Loucy (cell line): ENCODE measurements around the gene SETX.

ENCODE experiments used
- H2AFZ ChIP-seq: fragments of 200-600 bp; sonication (generic); 2 replicates; pipeline ENCODE4 v1.6.0; 2016; ENCODE audit warnings: antibody characterized with exemption, mild to moderate bottlenecking, low read length, moderate library complexity
- H3F3A ChIP-seq: fragments of 200-600 bp; 2 replicates; pipeline ENCODE4 v1.6.0; 2016; ENCODE audit warnings: antibody characterized with exemption, low read depth, mild to moderate bottlenecking
- H3K27me3 ChIP-seq: fragments of 200-600 bp; sonication (generic); 2 replicates; pipeline ENCODE4 v1.6.1; 2014; ENCODE audit warnings: low read length, mild to moderate bottlenecking; ENCODE audit not compliant: insufficient read depth, poor library complexity, severe bottlenecking
- H3K36me3 ChIP-seq: fragments of 200-600 bp; sonication (generic); 2 replicates; pipeline ENCODE4 v1.6.1; 2016; ENCODE audit warnings: low read length; ENCODE audit not compliant: insufficient read depth
- H3K4me1 ChIP-seq: fragments of 200-600 bp; sonication (generic); 2 replicates; pipeline ENCODE4 v1.5.1; 2014; ENCODE audit warnings: low read length, mild to moderate bottlenecking; ENCODE audit not compliant: insufficient read depth, poor library complexity, severe bottlenecking
- H3K4me2 ChIP-seq: fragments of 200-600 bp; sonication (generic); 2 replicates; pipeline ENCODE4 v1.6.0; 2014; ENCODE audit warnings: antibody characterized with exemption, low read length, low read depth, mild to moderate bottlenecking; ENCODE audit not compliant: poor library complexity, severe bottlenecking
- H3K4me3 ChIP-seq: fragments of 200-600 bp; sonication (generic); 2 replicates; pipeline ENCODE4 v1.5.1; 2014; ENCODE audit warnings: low read length, mild to moderate bottlenecking, mixed read lengths; ENCODE audit not compliant: poor library complexity, severe bottlenecking
- H3K79me2 ChIP-seq: fragments of 200-600 bp; sonication (generic); 2 replicates; pipeline ENCODE4 v1.6.1; 2014; ENCODE audit warnings: low read length; ENCODE audit not compliant: insufficient read depth
- H3K9ac ChIP-seq: fragments of 200-600 bp; sonication (generic); 2 replicates; pipeline ENCODE4 v1.6.0; 2014; ENCODE audit warnings: mild to moderate bottlenecking, low read depth, low read length, moderate library complexity; ENCODE audit not compliant: poor library complexity, severe bottlenecking
- H3K9me2 ChIP-seq: fragments of 200-600 bp; sonication (generic); replicated peaks from 2 replicates; pipeline ENCODE4 v1.6.1; 2016; ENCODE audit warnings: low read depth, low read length, mixed read lengths
- H3K9me3 ChIP-seq: fragments of 200-600 bp; sonication (generic); 2 replicates; pipeline ENCODE4 v1.6.1; 2014; ENCODE audit warnings: mild to moderate bottlenecking, antibody characterized with exemption, low read length, low read depth; ENCODE audit not compliant: insufficient read depth
- H4K20me1 ChIP-seq: fragments of 200-600 bp; sonication (generic); 2 replicates; pipeline ENCODE4 v1.6.0; 2014; ENCODE audit warnings: antibody characterized with exemption, low read length, mild to moderate bottlenecking; ENCODE audit not compliant: insufficient read depth, poor library complexity, severe bottlenecking
- CTCF ChIP-seq: fragments of 200-600 bp; sonication (generic); conservative IDR thresholded peaks from 2 replicates; pipeline ENCODE4 v1.5.1; 2014; ENCODE audit warnings: mild to moderate bottlenecking, antibody characterized with exemption, low read length
- EZH2phosphoT487 ChIP-seq: fragments of 200-600 bp; IDR thresholded peaks from 2 replicates; pipeline ENCODE4 v1.6.1; 2018; ENCODE audit warnings: antibody characterized with exemption, mild to moderate bottlenecking, moderate library complexity, borderline replicate concordance

Gene SETX

GRCh38 chr9:132357764-132358163, 3.0 kb upstream of the SETX start:
- no peak overlapping the region for H2AFZ ChIP-seq
- no peak overlapping the region for H3K4me2 ChIP-seq
- H3K9me3 ChIP-seq, result no peaks in the 10 kb centered on the region
- no peak for TF ChIP-seq EZH2phosphoT487
- no peak for TF ChIP-seq CTCF
- no peaks in the 10 kb centered on the region for H3K27me3 ChIP-seq
- H3K4me1 ChIP-seq, result peaks cover 20% of the 10 kb centered on the region
- peaks cover 19% of the 10 kb centered on the region for H3K79me2 ChIP-seq
- H3K9ac ChIP-seq, result no peak overlapping the region
- no peak overlapping the region for H3K4me3 ChIP-seq
- H3K36me3 ChIP-seq, result no peaks in the 10 kb centered on the region
- H4K20me1 ChIP-seq, result peaks cover 15% of the 10 kb centered on the region
- H3K9me2 ChIP-seq, result no peaks in the 10 kb centered on the region
- peaks cover 3% of the 10 kb centered on the region; the same call in 1 of the 2 replicates for H3F3A ChIP-seq

GRCh38 chr9:132356324-132356924, 1.6 kb upstream of the SETX start:
- Histone ChIP-seq H4K20me1 (peaks cover 27% of the 10 kb centered on the region), H3K79me2 (peaks cover 33% of the 10 kb centered on the region), H3K4me3 (no peak overlapping the region), H3K9me2 (no peaks in the 10 kb centered on the region), H3K4me1 (peaks cover 32% of the 10 kb centered on the region), H3K9ac (no peak overlapping the region), H3K36me3 (no peaks in the 10 kb centered on the region), H3K27me3 (no peaks in the 10 kb centered on the region), H2AFZ (no peak overlapping the region), H3F3A (peaks cover 3% of the 10 kb centered on the region; the same call in 1 of the 2 replicates), H3K4me2 (no peak overlapping the region), H3K9me3 (no peaks in the 10 kb centered on the region)
- TF ChIP-seq EZH2phosphoT487 (no peak), CTCF (no peak)

- peaks cover 78% of the 10 kb centered on the region for H3K79me2 ChIP-seq
- peaks cover 15% of the 10 kb centered on the region for H3K36me3 ChIP-seq
- peak overlapping the region; percentile 82 for H3K4me3 ChIP-seq
- no peak overlapping the region for H2AFZ ChIP-seq
- no peaks in the 10 kb centered on the region for H3K9me2 ChIP-seq
- peaks cover 65% of the 10 kb centered on the region for H4K20me1 ChIP-seq
- peaks cover 9% of the 10 kb centered on the region; the same call in 1 of the 2 replicates for H3F3A ChIP-seq
- peak overlapping the region; percentile 96 for H3K4me2 ChIP-seq
- H3K9ac ChIP-seq, result peak overlapping the region; percentile 58
- H3K4me1 ChIP-seq, result peaks cover 44% of the 10 kb centered on the region
- no peaks in the 10 kb centered on the region for H3K27me3 ChIP-seq
- TF ChIP-seq CTCF (no peak), EZH2phosphoT487 (no peak)
- H3K9me3 ChIP-seq, result no peaks in the 10 kb centered on the region
These were observed 3.3 kb downstream of the SETX start for GRCh38 chr9:132351404-132352045.
